Measurements from ENCODE around the gene ADCY2.

ADCY2 gene

DNA sequence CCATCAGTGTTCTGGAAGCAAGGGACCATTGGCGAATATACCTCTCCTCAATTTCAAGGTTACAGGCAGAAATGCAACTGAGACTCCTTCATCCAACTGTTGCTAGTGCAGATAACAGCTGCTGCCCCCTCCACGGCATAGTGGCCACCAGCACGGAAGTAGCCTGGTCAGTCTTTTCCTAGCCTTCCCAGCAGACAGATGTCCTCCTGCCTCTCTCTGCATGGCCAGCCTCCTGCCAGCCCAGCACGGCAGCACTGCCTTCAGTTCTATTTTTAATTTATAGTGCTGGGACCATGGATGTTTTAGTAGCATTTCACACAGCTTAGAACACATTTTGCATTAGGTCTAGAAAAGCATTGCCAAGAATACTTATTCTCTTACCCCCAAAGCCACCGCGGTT is 266.4 kb downstream of the ADCY2 start:
- Histone ChIP-seq H3K4me1 (ENCODE audit: low read length) (no peaks in the 10 kb centered on the region), H4K20me1 (ENCODE audit: insufficient read depth, low read length) (no peaks in the 10 kb centered on the region), H3K4me3 (ENCODE audit: low read length) (no peak overlapping the region), H3K4me2 (ENCODE audit: low read length) (no peak overlapping the region), H3K27ac (ENCODE audit: low read length) (no peak overlapping the region), H3K9ac (ENCODE audit: low read length) (no peak overlapping the region), H3K79me2 (ENCODE audit: low read length) (no peaks in the 10 kb centered on the region), H3K27me3 (ENCODE audit: low read depth, low read length) (no peaks in the 10 kb centered on the region), H2AFZ (ENCODE audit: low read depth, low read length) (no peak overlapping the region), H3K36me3 (replicated peaks; ENCODE audit: low read depth, low read length) (no peaks in the 10 kb centered on the region), H3K9me3 (ENCODE audit: insufficient read depth, low read length) (no peaks in the 10 kb centered on the region)
- TF ChIP-seq, protein P1, sequence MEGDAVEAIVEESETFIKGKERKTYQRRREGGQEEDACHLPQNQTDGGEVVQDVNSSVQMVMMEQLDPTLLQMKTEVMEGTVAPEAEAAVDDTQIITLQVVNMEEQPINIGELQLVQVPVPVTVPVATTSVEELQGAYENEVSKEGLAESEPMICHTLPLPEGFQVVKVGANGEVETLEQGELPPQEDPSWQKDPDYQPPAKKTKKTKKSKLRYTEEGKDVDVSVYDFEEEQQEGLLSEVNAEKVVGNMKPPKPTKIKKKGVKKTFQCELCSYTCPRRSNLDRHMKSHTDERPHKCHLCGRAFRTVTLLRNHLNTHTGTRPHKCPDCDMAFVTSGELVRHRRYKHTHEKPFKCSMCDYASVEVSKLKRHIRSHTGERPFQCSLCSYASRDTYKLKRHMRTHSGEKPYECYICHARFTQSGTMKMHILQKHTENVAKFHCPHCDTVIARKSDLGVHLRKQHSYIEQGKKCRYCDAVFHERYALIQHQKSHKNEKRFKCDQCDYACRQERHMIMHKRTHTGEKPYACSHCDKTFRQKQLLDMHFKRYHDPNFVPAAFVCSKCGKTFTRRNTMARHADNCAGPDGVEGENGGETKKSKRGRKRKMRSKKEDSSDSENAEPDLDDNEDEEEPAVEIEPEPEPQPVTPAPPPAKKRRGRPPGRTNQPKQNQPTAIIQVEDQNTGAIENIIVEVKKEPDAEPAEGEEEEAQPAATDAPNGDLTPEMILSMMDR (IDR thresholded peaks at IDR 0.05; ENCODE audit: low read depth, low read length): no peak
- no peak for TF ChIP-seq EZH2phosphoT487 (IDR thresholded peaks at IDR 0.05; ENCODE audit: low read depth)

DNA sequence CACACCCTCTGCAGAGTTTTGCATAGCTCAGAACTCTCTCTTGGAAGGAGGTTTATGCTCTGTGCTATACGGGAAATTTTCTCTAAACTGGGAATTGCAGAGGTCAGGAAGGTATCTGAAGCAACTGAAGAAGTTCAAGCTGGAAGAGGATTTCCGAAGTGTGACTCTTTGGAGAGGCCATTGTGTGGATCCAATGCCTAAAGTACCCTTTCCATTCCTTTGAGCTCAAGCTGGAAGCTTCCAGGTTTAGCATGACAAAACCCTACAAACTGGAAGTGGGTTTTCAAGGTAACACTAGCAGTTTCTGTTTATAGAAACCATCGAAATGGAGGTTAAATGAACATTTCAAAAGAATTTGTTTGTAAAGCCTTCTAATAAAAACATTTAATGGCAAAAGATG is 267.9 kb downstream of the ADCY2 start:
- Histone ChIP-seq H3K4me2 (ENCODE audit: low read length) (no peak overlapping the region), H3K79me2 (ENCODE audit: low read length) (no peaks in the 10 kb centered on the region), H3K9ac (ENCODE audit: low read length) (no peak overlapping the region), H3K9me3 (ENCODE audit: insufficient read depth, low read length) (no peaks in the 10 kb centered on the region), H3K4me1 (ENCODE audit: low read length) (no peaks in the 10 kb centered on the region), H3K27ac (ENCODE audit: low read length) (no peak overlapping the region), H4K20me1 (ENCODE audit: insufficient read depth, low read length) (no peaks in the 10 kb centered on the region), H3K4me3 (ENCODE audit: low read length) (no peak overlapping the region), H2AFZ (ENCODE audit: low read depth, low read length) (no peak overlapping the region), H3K36me3 (replicated peaks; ENCODE audit: low read depth, low read length) (no peaks in the 10 kb centered on the region), H3K27me3 (ENCODE audit: low read depth, low read length) (no peaks in the 10 kb centered on the region)
- no peak for TF ChIP-seq EZH2phosphoT487 (IDR thresholded peaks at IDR 0.05; ENCODE audit: low read depth)
- TF ChIP-seq, protein P1 (IDR thresholded peaks at IDR 0.05; ENCODE audit: low read depth, low read length): no peak

DNA sequence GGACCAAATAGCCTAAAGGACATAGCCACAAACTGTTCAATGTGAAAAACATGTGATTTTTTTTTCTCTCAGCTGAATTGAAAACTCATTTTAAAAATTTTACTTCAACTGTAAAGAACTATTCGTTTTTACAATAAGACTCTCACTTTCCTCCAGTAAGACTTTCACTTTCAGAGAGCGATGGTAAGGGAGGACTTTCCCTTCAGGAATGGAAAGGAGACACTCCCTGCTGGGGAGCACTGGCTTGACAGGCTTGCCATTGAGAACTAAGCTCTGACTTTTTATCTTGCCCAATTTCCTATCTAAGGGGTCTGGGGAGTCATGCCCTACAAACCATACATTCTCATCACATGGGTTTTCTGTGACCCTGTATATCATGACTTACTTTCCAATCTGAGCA is 268.3 kb downstream of the ADCY2 start:
- H3K9ac ChIP-seq (ENCODE audit: low read length): no peak overlapping the region
- H3K79me2 ChIP-seq (ENCODE audit: low read length): no peaks in the 10 kb centered on the region
- no peak overlapping the region for H3K4me3 ChIP-seq (ENCODE audit: low read length)
- no peak overlapping the region for H3K4me2 ChIP-seq (ENCODE audit: low read length)
- H3K9me3 ChIP-seq (ENCODE audit: insufficient read depth, low read length): no peaks in the 10 kb centered on the region
- no peaks in the 10 kb centered on the region for H3K27me3 ChIP-seq (ENCODE audit: low read depth, low read length)
- no peaks in the 10 kb centered on the region for H4K20me1 ChIP-seq (ENCODE audit: insufficient read depth, low read length)
- no peak overlapping the region for H3K27ac ChIP-seq (ENCODE audit: low read length)
- H2AFZ ChIP-seq (ENCODE audit: low read depth, low read length): no peak overlapping the region
- no peak for TF ChIP-seq EZH2phosphoT487 (IDR thresholded peaks at IDR 0.05; ENCODE audit: low read depth)
- TF ChIP-seq, protein P1 (IDR thresholded peaks at IDR 0.05; ENCODE audit: low read depth, low read length): no peak
- H3K36me3 ChIP-seq (replicated peaks; ENCODE audit: low read depth, low read length): no peaks in the 10 kb centered on the region
- H3K4me1 ChIP-seq (ENCODE audit: low read length): no peaks in the 10 kb centered on the region

DNA sequence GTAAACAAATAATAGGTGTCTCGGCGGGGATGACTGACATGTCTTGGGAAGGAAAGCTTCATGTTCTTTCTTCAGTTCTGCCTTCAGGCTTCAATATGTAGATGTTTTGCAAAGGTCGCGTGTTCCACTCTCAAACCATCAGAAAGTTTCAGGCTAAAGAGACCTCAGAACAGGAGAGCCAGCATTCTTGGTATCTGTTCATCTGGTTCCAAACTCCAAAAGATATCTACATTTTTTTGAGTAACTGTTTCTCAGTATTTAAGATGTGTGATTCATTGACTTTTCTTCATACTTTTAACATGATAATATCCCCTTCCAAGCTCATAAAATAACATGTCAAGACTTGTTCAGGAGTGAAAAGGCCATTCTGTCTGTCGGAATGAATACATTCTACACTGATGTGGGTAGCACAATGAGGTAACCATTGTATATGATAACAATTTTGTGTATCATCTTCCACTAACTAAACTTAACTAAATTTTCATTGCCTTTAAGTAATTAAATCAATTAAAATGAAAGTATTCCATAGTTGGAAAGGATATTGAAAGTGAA is 271.4 kb downstream of the ADCY2 start:
- Histone ChIP-seq H3K27me3 (ENCODE audit: low read depth, low read length) (no peaks in the 10 kb centered on the region), H4K20me1 (ENCODE audit: insufficient read depth, low read length) (no peaks in the 10 kb centered on the region), H2AFZ (ENCODE audit: low read depth, low read length) (no peak overlapping the region), H3K27ac (ENCODE audit: low read length) (no peak overlapping the region), H3K9me3 (ENCODE audit: insufficient read depth, low read length) (no peaks in the 10 kb centered on the region), H3K36me3 (replicated peaks; ENCODE audit: low read depth, low read length) (no peaks in the 10 kb centered on the region), H3K4me2 (ENCODE audit: low read length) (no peak overlapping the region), H3K79me2 (ENCODE audit: low read length) (no peaks in the 10 kb centered on the region), H3K4me3 (ENCODE audit: low read length) (no peak overlapping the region), H3K9ac (ENCODE audit: low read length) (no peak overlapping the region), H3K4me1 (ENCODE audit: low read length) (no peaks in the 10 kb centered on the region)
- TF ChIP-seq, protein P1 (IDR thresholded peaks at IDR 0.05; ENCODE audit: low read depth, low read length): no peak
- no peak for TF ChIP-seq EZH2phosphoT487 (IDR thresholded peaks at IDR 0.05; ENCODE audit: low read depth)

Data from OCI-LY3 (cell line).